HepG2 (cell line): ENCODE measurements around the gene TBCD. TPM values are rescaled to one million over a fixed set of nuclear protein-coding genes. Genes with fewer than 3 reads are reported as not detected.

ENCODE experiments used
- PAXIP1 ChIP-seq: sonication (generic); formaldehyde crosslinking; conservative IDR thresholded peaks from 2 replicates; pipeline ENCODE4 v1.4.0; 2020; ENCODE audit warnings: mild to moderate bottlenecking, missing genetic modification reagents, moderate library complexity
- PBX2 ChIP-seq: IDR thresholded peaks from 2 replicates; pipeline ENCODE4 v1.6.1; 2016; ENCODE audit warnings: control low read depth
- PCBP2 ChIP-seq: fragments of 200-400 bp; formaldehyde crosslinking; optimal IDR thresholded peaks from 2 replicates; pipeline ENCODE3; 2018; ENCODE audit warnings: low read length, low read depth; ENCODE audit not compliant: poor library complexity, severe bottlenecking
- RARG ChIP-seq: sonication (generic); formaldehyde crosslinking; IDR thresholded peaks from 2 replicates; pipeline ENCODE4 v1.4.0; 2020; ENCODE audit warnings: low read depth, mild to moderate bottlenecking, missing genetic modification reagents
- STAG1 ChIP-seq: sonication (generic); formaldehyde crosslinking; IDR thresholded peaks from 2 replicates; pipeline ENCODE4 v1.4.0; 2020; ENCODE audit warnings: missing genetic modification reagents
- ZBTB44 ChIP-seq: sonication (generic); formaldehyde crosslinking; IDR thresholded peaks from 2 replicates; pipeline ENCODE4 v1.4.0; 2020; ENCODE audit warnings: missing genetic modification reagents
- ZFP62 ChIP-seq: sonication (generic); formaldehyde crosslinking; IDR thresholded peaks from 2 replicates; pipeline ENCODE4 v1.4.0; 2020; ENCODE audit warnings: missing genetic modification reagents
- ZFP90 ChIP-seq: sonication (generic); formaldehyde crosslinking; IDR thresholded peaks from 2 replicates; pipeline ENCODE4 v1.8.0; 2022; ENCODE audit warnings: missing genetic modification reagents, mild to moderate bottlenecking, inconsistent platforms, borderline replicate concordance
- ZNF652 ChIP-seq: IDR thresholded peaks from 2 replicates; pipeline ENCODE4 v1.6.1; 2016; ENCODE audit warnings: low read depth, borderline replicate concordance
- polyA plus RNA-seq, 8 experiments: library from polyadenylated mRNA; depleted of rRNA in 3 of 8; stranded (reverse) in 7 of 8; unstranded in 1 of 8; fragments of >200 nt; fragmentation: Illumina TruSeq in 4 of 8; extraction: Trizol in 4 of 8; gene quantifications; 2 replicates each; pipeline versions ENCODE4 v1.2.1 to v1.2.3, GENCODE V29; 2011 to 2016; ENCODE audit warnings: low read depth in 4 of 8, missing spikeins in 1 of 8, mixed read lengths in 1 of 8; ENCODE audit not compliant: insufficient read depth in 1 of 8
- total RNA-seq, 5 experiments: library from RNA; depleted of rRNA; stranded (reverse); fragments of >200 nt; fragmentation: Illumina TruSeq; extraction: Trizol; gene quantifications; 2 replicates each; pipeline ENCODE4 v1.2.3, GENCODE V29; 2016; ENCODE audit warnings: low read depth in 1 of 5

Gene TBCD
- total and polyA plus RNA-seq, 2 of the 13 experiments (the other 11 are each of a cell fraction or from before 2014, with no cell fraction given): 33.9 to 54.8 TPM

- TF ChIP-seq PAXIP1 (CRISPR knock-in tag) (peak; percentile 73), ZFP62 (no peak), STAG1 (CRISPR knock-in tag) (no peak), RARG (CRISPR knock-in tag) (no peak), ZNF652 (CRISPR knock-in tag) (no peak), ZBTB44 (CRISPR knock-in tag) (no peak), ZFP90 (0 out of 2 replicates have a peak, but pooled peaks have one; percentile 44), PBX2 (CRISPR knock-in tag) (no peak), PCBP2 (peak; percentile 29)
Observed at GRCh38 chr17:82703935-82704865, 47.7 kb upstream of the TBCD start (continued).
